H54 (cell line): Measurements from ENCODE around the gene FZD1.

Source experiments
- DNase-seq: peaks from one replicate; pipeline ENCODE4 v3.0.0; 2011; ENCODE audit warnings: low spot score, mixed read lengths; ENCODE audit not compliant: insufficient read length
- FAIRE-seq: peaks from 3 replicates; lab custom pipeline; 2011; peaks lifted over from hg19 to GRCh38; lab: Jason Lieb, UNC
- POLR2A ChIP-seq: IDR thresholded peaks from 2 replicates; pipeline ENCODE4 v1.6.1; 2011; ENCODE audit warnings: low read depth, mild to moderate bottlenecking, low read length

Gene FZD1

DNA sequence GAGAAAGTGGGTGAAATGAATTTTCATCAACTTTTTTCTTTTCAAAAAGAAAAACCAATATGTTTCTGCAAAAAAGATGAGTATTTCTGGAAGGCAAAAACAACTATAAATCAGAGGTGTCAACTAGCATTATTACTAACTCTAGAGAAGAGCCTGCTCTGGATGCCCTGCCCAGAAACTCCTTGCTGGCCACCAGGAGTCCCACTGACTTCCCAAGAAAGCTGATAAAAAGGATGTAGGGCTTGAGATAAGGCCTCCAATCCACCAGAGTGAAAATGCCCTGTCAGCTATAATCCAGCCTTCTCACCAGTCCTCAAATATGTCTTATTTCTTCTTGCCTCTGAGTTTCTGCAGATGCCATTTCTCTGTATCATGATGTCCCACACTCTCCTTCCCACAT, 16.7 kb upstream of the FZD1 start:
- FAIRE-seq (no peak), DNase-seq (no peak)
- no peak for TF ChIP-seq POLR2A

- FAIRE-seq (no peak), DNase-seq (no peak)
- TF ChIP-seq POLR2A = no peak
Observed at GRCh38 chr7:91248996-91249395, 15.2 kb upstream of the FZD1 start.

- no peak for TF ChIP-seq POLR2A
- DNase-seq = peak; percentile 43
- FAIRE-seq = peak; percentile 72
Observed at GRCh38 chr7:91249506-91250233, 14.6 kb upstream of the FZD1 start.

DNA sequence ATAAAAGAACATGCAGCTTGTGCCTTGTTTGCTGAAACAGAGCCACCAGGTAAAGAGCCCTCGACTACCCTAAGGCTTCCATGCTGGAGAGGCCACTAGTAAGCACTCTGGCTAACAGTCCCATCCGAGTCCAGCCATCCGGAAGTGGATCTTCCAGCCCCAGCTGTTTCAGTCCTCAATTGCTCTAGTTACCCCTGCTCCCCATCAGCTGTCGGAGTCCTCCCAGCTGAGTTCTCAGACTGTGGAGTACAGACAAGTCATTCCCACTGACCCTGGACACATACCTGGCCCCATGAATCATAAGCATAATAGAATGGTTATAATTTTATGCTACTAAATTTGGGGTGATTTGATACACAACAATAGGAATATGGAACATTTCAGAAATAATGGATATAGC, 13.5 kb upstream of the FZD1 start:
- no peak for TF ChIP-seq POLR2A
- DNase-seq = no peak
- FAIRE-seq = no peak

DNA sequence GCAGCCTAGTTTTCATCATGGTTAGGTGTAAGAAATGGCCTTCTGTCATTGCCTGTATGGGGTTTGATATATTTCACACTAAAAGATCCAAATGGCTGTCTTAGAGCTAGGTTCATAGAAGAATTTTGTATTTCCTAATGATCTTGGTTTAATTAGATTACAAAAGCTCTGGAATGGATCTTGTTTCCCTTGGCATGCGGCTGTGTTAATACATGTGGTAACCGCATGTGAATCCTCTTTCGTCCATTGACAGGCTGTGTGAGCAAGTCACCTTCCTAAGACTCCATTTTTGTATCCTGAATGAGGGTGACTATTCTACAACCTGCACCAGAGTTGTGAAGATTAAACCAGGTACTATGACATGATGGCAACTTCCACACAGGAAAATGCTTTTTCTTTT, 12.4 kb upstream of the FZD1 start:
- TF ChIP-seq POLR2A = no peak
- DNase-seq (no peak), FAIRE-seq (no peak)

- FAIRE-seq (no peak), DNase-seq (peak; percentile 33)
- TF ChIP-seq POLR2A = no peak
Observed at GRCh38 chr7:91263384-91264045, 718 bp upstream of the FZD1 start.

- FAIRE-seq (no peak), DNase-seq (no peak)
- no peak; the same call in 1 of the 2 replicates for TF ChIP-seq POLR2A
Observed at GRCh38 chr7:91264924-91265681, 870 bp downstream of the FZD1 start.

GRCh38 chr7:91265693-91266066, 1.4 kb downstream of the FZD1 start:
- DNase-seq (no peak), FAIRE-seq (no peak)
- no peak for TF ChIP-seq POLR2A

DNA sequence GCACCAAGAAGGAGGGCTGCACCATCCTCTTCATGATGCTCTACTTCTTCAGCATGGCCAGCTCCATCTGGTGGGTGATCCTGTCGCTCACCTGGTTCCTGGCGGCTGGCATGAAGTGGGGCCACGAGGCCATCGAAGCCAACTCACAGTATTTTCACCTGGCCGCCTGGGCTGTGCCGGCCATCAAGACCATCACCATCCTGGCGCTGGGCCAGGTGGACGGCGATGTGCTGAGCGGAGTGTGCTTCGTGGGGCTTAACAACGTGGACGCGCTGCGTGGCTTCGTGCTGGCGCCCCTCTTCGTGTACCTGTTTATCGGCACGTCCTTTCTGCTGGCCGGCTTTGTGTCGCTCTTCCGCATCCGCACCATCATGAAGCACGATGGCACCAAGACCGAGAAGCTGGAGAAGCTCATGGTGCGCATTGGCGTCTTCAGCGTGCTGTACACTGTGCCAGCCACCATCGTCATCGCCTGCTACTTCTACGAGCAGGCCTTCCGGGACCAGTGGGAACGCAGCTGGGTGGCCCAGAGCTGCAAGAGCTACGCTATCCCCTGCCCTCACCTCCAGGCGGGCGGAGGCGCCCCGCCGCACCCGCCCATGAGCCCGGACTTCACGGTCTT, 1.9 kb downstream of the FZD1 start:
- no peak for TF ChIP-seq POLR2A

DNA sequence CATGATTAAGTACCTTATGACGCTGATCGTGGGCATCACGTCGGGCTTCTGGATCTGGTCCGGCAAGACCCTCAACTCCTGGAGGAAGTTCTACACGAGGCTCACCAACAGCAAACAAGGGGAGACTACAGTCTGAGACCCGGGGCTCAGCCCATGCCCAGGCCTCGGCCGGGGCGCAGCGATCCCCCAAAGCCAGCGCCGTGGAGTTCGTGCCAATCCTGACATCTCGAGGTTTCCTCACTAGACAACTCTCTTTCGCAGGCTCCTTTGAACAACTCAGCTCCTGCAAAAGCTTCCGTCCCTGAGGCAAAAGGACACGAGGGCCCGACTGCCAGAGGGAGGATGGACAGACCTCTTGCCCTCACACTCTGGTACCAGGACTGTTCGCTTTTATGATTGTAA, 2.5 kb downstream of the FZD1 start:
- no peak for DNase-seq
- FAIRE-seq = no peak
- TF ChIP-seq POLR2A = no peak

More for the DNA sequence above, 1.9 kb downstream of the FZD1 start:
- no peak for FAIRE-seq
- DNase-seq = no peak

DNA sequence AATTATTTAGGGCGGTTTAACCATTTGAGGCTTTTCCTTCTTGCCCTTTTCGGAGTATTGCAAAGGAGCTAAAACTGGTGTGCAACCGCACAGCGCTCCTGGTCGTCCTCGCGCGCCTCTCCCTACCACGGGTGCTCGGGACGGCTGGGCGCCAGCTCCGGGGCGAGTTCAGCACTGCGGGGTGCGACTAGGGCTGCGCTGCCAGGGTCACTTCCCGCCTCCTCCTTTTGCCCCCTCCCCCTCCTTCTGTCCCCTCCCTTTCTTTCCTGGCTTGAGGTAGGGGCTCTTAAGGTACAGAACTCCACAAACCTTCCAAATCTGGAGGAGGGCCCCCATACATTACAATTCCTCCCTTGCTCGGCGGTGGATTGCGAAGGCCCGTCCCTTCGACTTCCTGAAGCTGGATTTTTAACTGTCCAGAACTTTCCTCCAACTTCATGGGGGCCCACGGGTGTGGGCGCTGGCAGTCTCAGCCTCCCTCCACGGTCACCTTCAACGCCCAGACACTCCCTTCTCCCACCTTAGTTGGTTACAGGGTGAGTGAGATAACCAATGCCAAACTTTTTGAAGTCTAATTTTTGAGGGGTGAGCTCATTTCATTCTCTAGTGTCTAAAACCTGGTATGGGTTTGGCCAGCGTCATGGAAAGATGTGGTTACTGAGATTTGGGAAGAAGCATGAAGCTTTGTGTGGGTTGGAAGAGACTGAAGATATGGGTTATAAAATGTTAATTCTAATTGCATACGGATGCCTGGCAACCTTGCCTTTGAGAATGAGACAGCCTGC, 3.1 kb downstream of the FZD1 start:
- FAIRE-seq = no peak
- no peak for TF ChIP-seq POLR2A
- DNase-seq = no peak

DNA sequence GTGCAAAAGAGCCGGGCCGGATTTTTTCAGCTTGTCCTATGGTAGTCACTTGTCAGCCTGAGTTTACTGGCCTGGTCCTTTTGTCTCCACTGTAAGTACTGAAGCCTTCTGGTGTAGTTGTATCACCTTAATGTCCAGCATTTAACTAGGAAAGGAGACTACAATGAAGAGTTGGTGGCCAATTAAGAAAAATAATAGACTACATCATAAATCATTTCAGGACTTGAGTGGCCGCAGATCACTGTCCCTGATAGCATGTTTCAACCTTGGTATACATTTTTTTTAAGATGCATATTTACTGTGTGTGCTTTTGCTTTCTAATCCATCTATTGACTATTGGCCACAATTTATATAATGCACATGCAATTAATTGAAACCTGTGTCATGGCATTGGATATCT, 6.1 kb downstream of the FZD1 start:
- DNase-seq (no peak), FAIRE-seq (no peak)
- TF ChIP-seq POLR2A = no peak

DNA sequence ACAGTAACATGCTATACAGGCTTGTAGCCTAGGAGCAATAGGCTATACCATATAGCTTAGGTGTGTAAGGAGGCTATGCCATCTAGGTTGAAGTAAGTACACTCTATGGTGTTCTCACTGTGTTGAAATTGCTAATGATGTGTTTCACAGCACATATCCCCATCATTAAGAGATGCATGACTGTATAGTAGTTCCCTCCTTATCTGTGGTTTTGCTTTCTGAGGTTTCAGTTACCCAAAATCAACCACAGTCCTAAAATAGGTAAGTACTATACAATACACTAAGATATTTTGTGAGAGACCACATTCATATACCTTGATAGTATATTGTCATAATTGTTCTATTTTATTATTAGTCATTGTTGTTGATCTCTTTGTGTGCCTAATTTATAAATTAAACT, 12.7 kb downstream of the FZD1 start:
- DNase-seq = no peak
- no peak for FAIRE-seq
- TF ChIP-seq POLR2A = no peak
